HG03135 (cell line): ENCODE data around the gene KRT77.
"Not testable (repeated sequence)": the region's sequence is repeated elsewhere in the genome, so short reads cannot be mapped to it uniquely, and the experiment has no call there.

Source experiments
- ATAC-seq: cut with Tn5 transposase; IDR thresholded peaks from one replicate; pipeline ENCODE4 v1.9.1; 2021; ENCODE audit warnings: mild to moderate bottlenecking, moderate library complexity; ENCODE audit not compliant: unreplicated experiment

KRT77 gene

GRCh38 chr12:52724384-52724783, 21.1 kb upstream of the KRT77 start:
- no peak for ATAC-seq

- no peak for ATAC-seq
Observed at GRCh38 chr12:52722680-52723079, 19.4 kb upstream of the KRT77 start.

- no peak for ATAC-seq
Observed at GRCh38 chr12:52721838-52722470, 18.6 kb upstream of the KRT77 start.

GRCh38 chr12:52720365-52720886, 17.1 kb upstream of the KRT77 start:
- no peak for ATAC-seq

- no peak for ATAC-seq
Observed at GRCh38 chr12:52716061-52716460, 12.7 kb upstream of the KRT77 start.

- no peak for ATAC-seq
Observed at GRCh38 chr12:52715416-52715815, 12.1 kb upstream of the KRT77 start.

- ATAC-seq = no peak
Observed at GRCh38 chr12:52714887-52715281, 11.6 kb upstream of the KRT77 start.

- no peak for ATAC-seq
Observed at GRCh38 chr12:52713960-52714886, 10.9 kb upstream of the KRT77 start.

- not testable (repeated sequence) for ATAC-seq
Observed at GRCh38 chr12:52712122-52712521, 8.8 kb upstream of the KRT77 start.

- ATAC-seq = no peak
Observed at GRCh38 chr12:52710730-52711129, 7.4 kb upstream of the KRT77 start.

- no peak for ATAC-seq
Observed at GRCh38 chr12:52708010-52708409, 4.7 kb upstream of the KRT77 start.

GRCh38 chr12:52704464-52704863, 1.1 kb upstream of the KRT77 start:
- no peak for ATAC-seq

GRCh38 chr12:52703878-52704277, 554 bp upstream of the KRT77 start:
- ATAC-seq = no peak

GRCh38 chr12:52702338-52702737, 986 bp downstream of the KRT77 start:
- no peak for ATAC-seq

- no peak for ATAC-seq
Observed at GRCh38 chr12:52701281-52701680, 2.0 kb downstream of the KRT77 start.

GRCh38 chr12:52699960-52700359, 3.4 kb downstream of the KRT77 start:
- no peak for ATAC-seq

GRCh38 chr12:52699373-52699772, 4.0 kb downstream of the KRT77 start:
- no peak for ATAC-seq

- ATAC-seq = no peak
Observed at GRCh38 chr12:52698651-52699340, 4.5 kb downstream of the KRT77 start.

GRCh38 chr12:52697058-52697582, 6.2 kb downstream of the KRT77 start:
- no peak for ATAC-seq

GRCh38 chr12:52696588-52696987, 6.7 kb downstream of the KRT77 start:
- ATAC-seq = no peak

- ATAC-seq = no peak
Observed at GRCh38 chr12:52695039-52695438, 8.3 kb downstream of the KRT77 start.
